WTC11 (cell line): ENCODE measurements around the gene GRPR.

Experiments used
- JUN ChIP-seq: sonication (generic); formaldehyde crosslinking; IDR thresholded peaks from 2 replicates; pipeline ENCODE4 v1.8.0; 2023; ENCODE audit warnings: mild to moderate bottlenecking, missing genetic modification reagents
- NFE2L1 ChIP-seq: sonication (generic); formaldehyde crosslinking; IDR thresholded peaks from 2 replicates; pipeline ENCODE4 v1.8.1; 2023; ENCODE audit warnings: missing genetic modification reagents
- NR2C2 ChIP-seq: sonication (generic); formaldehyde crosslinking; IDR thresholded peaks from 2 replicates; pipeline ENCODE4 v1.8.0; 2022; ENCODE audit warnings: mild to moderate bottlenecking, missing genetic modification reagents
- TCF7 ChIP-seq: sonication (generic); formaldehyde crosslinking; IDR thresholded peaks from 2 replicates; pipeline ENCODE4 v1.8.0; 2022; ENCODE audit warnings: mild to moderate bottlenecking, low read depth, missing genetic modification reagents, moderate library complexity
- USF1 ChIP-seq: sonication (generic); formaldehyde crosslinking; IDR thresholded peaks from 2 replicates; pipeline ENCODE4 v1.8.0; 2022; ENCODE audit warnings: mild to moderate bottlenecking, missing genetic modification reagents
- TF ChIP-seq, protein P1 (sequence below): fragments of 200-600 bp; IDR thresholded peaks from 2 replicates; pipeline ENCODE4 v1.8.0; 2022; ENCODE audit warnings: antibody characterized with exemption

DNA sequence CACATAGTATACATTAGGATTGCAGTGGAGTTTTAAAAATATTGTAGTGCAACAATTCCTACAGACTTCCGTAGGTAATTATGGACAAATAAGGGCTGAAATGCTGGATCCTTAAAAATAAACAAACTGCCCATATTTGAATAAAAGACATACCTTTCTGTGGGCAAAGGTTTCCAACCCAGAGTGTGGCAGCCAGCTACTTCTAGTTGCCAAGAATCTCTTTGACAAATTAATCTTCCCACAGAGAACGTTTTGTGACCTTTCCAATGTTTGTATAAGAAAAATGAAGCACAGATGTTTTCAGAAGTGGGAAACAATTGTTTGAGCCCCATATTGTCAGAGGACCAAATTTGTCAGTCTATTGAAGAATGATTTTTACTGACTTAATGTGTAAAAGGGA, 21.1 kb downstream of the GRPR start:
- TF ChIP-seq, protein P1, sequence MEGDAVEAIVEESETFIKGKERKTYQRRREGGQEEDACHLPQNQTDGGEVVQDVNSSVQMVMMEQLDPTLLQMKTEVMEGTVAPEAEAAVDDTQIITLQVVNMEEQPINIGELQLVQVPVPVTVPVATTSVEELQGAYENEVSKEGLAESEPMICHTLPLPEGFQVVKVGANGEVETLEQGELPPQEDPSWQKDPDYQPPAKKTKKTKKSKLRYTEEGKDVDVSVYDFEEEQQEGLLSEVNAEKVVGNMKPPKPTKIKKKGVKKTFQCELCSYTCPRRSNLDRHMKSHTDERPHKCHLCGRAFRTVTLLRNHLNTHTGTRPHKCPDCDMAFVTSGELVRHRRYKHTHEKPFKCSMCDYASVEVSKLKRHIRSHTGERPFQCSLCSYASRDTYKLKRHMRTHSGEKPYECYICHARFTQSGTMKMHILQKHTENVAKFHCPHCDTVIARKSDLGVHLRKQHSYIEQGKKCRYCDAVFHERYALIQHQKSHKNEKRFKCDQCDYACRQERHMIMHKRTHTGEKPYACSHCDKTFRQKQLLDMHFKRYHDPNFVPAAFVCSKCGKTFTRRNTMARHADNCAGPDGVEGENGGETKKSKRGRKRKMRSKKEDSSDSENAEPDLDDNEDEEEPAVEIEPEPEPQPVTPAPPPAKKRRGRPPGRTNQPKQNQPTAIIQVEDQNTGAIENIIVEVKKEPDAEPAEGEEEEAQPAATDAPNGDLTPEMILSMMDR, result no peak
- TF ChIP-seq NR2C2 (CRISPR knock-in tag) (no peak), USF1 (CRISPR knock-in tag) (no peak), JUN (CRISPR knock-in tag) (no peak), TCF7 (CRISPR knock-in tag) (no peak), NFE2L1 (CRISPR knock-in tag) (no peak)
